Nucleus accumbens (tissue), 56 donors: ENCODE data around the gene UBLCP1.

ENCODE experiments used
- DNase-seq, 56 donors: peaks; one replicate each; lab custom pipeline; 2025; lab: John Stamatoyannopoulos, UW

The UBLCP1 gene

GRCh38 chr5:159309689-159310433 lies 46.8 kb downstream of the UBLCP1 start:
- DNase-seq = peak in 1 of 56 donors; percentile 1

- DNase-seq = peak in 26 of 56 donors; percentile 1 to 50 (median 14)
Measured at GRCh38 chr5:159310511-159310910, 47.4 kb downstream of the UBLCP1 start.

DNA sequence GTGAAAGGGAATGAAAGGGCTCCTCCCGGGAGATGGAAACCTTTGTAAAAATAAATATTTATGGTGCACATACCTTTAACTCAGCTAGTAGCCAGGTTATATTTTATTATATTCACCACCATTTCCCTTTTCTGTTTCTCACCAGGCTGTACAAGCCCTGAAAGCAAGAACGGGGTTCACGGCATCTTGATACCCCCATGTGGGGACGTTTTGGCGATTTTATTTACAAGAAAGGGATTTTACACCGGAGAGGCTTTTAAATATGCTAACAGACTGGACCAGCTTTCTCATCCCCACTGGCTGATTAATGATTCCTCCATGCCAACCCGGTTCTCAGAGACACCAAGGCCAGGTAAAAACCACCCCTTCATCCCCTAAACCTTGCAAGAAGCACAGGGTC lies 48.0 kb downstream of the UBLCP1 start:
- no peak for DNase-seq

DNA sequence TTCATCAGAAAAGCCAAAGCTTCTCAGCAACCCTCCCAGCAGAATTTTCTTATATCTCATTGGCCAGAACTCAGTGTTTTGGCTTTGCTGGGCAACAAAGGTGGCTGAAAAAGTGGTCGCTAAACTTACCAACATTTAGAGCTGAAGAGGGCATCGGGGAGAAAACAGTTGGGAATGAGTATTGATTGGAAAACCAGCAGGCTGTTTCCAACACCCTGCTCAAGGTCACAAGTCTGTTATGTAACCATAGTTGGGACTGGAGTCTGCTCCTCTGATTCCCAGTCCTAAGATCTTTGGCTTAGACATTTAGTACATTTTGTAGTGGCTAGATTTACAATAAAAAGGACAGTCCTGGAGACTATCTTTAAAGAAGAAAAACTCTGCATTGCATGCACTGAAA lies 50.1 kb downstream of the UBLCP1 start:
- no peak for DNase-seq

DNA sequence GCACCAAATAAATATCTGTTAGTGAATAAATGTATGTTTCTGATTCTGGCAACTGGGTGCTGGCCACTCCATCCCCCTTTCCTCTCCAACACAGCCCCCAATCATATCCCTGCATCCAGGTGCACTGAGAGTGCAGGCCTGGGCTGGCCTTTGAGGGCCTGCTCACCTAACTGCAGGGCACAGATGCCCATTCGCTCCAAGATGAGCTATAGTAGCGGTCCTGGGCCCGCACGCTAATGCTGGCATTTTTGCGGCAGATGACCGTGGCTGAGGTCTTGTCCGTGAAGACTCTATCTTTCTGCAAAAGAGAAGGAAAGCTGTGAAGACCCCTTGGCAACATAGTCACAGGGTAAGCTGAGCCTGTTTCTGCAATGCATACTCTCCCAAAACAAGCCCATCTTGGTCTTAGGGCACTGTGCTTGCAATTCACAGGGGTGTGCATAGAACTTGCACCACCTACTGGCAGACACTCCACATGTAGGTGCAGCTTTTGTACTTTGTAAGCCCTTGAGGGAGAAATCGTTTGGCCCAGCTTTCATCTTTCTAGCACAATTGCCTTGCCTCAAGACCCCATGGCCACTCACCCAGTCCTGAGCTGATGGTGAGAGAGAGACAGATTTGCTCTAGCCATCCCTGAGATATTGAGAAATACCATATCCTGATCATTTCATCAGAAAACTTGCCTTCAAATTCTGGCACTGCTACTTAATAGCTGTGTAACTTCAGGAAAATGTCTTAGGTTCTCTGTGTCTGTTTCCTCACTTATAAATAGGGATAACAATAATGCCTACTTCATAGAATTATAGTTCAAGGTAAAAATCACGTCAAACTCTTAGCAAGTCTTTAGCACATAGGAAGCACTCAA lies 53.7 kb downstream of the UBLCP1 start:
- DNase-seq = peak in 10 of 56 donors; percentile 4 to 31 (median 5)

GRCh38 chr5:159317849-159318248 lies 54.8 kb downstream of the UBLCP1 start:
- DNase-seq = no peak

DNA sequence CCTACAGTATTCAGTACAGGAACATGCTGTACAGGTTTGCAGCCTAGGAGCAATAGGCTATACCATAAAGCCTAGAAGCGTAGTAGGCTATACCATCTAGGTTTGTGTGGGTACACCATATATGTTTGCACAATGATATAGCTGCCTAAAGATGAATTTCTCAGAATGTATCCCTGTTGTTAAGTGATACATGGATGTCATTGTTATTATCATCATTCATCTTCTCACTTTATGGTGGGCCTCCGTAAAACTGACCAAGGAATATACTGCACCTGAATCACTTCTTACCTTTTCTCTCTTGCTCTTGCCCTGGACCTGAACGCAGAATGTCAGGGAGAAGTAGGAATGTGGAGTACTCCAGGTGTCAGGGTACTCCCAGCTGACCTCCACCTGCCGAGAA lies 55.4 kb downstream of the UBLCP1 start:
- DNase-seq = no peak

- peak in 1 of 56 donors; percentile 4 for DNase-seq
Measured at GRCh38 chr5:159319363-159319762, 56.3 kb downstream of the UBLCP1 start.

- DNase-seq = no peak
Measured at GRCh38 chr5:159319832-159320231, 56.7 kb downstream of the UBLCP1 start.

DNA sequence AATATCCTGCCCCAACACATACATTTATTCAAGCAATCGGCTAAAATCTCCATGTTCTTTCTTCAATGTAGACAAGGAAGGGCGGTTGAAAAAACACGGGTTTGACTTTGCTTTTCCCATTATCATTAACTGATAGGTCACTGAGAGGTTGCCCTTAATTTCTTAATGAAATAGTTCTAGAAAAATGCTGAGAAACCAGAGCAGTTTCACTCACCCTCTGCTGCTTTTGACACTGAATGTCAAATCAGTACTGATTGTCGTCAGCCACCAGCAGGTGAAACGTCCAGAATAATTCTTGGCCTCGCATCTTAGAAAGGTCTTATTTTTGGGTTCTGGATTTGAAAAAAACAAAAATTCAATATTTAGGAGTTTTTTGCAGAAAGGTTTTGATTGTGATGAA lies 59.1 kb downstream of the UBLCP1 start:
- no peak for DNase-seq

DNA sequence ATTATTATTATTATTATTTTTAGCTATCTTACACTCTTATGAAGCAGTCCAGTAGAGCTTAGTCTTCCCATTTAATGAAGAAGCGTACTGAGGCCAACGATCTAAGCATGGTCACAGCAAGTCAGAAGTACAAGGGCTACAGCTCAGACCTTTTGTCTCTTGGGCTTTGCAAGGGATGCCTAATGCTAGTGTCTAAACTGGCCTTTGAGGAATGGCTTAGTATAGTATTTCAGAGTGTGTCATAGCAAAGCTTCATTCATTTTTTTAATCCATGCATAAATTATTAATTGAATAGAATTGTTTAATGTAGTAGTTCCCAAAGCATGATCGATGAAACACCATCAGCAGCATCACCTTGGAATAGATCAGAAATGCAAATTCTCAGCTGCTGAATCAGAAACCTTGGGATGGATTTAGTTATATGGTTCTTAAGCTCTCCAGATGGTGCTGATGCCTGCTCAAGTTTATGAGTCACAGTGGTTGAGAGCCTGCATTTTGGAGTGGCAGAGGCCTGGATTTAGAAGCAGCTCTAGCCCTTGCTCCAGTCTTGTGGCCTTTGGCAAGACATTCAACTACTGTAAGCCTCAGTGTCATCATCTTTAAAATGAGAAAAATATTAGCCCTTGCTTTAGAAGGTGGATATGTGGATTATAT lies 61.1 kb downstream of the UBLCP1 start:
- no peak for DNase-seq

GRCh38 chr5:159324986-159325385 lies 61.9 kb downstream of the UBLCP1 start:
- DNase-seq = no peak

DNA sequence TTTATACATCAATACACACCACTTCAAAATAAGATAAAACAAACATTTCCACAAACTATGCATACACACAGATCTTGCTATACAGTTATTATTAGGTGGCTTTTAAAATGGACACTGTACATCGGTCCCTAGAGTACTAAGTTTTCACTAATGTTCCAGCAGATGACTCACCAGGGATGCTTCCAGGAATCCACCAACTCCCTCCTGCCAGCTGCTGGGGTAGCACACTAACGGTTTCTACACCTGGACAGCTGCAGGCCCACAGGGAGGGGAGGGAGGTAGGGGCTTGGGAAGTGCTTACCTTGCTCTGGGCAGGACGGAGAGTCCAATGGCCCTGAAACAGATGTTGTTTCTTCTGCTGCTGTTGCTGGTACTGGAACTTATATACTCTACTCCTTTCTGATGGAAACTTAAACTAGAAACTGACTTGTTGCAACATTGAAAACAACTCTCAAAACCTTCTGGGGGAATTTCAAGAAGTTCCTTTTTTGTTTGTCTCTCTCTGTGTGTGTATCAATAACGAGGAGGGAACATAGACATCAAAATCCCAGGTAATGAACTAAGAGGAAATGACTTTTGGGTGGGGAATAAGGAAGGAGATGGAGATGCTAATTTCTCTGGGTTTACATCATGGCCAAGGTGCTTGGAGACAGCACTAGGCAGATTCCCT lies 67.2 kb downstream of the UBLCP1 start, which contains the start of gene IL12B:
TSS of gene IL12B (minus strand) at position 357 of the 670 bp plus-strand sequence. CDS start 3,705 bp downstream, outside the sequence.
- no peak for DNase-seq

DNA sequence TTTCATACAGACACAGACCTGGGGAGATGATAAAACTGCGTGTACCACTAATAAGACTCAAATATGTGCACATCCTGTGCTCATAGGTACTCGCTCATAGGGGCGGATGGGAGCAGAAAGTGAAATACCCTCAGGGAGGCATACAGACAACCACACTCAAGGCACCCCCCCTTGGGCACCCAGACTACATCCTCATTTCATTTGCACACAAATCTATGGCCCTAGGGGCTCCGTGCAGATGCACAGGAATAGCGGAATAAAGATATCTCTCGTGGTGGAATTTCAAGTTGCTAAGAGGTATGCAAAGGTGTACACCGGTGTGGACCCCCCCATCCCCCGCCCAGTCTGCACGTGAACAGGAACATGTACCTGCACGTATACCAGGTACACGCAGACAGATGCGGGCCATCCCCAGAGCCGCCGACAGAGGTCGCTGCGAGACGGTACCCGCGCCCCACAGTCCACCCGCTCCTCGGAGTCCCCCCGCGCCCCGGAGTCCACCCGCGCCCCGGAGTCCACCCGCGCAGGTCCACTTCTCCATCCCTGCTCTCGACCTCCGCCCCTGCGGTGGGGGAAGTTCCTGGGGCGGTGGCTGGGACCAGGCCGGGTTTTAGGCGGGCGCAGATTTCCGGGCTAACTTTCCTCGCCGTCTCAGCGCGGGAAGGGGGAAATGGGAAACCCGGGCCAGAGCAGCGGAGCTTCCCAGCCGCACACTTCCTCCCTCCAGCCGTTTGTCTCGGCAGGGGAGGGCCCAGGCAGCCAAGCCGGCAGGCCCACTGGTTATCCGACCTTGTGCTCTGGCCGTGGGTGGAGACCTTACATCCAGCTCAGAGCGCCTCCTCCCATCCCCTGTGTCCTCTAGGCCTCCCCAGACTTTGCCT lies 68.2 kb downstream of the UBLCP1 start:
- peak in 25 of 56 donors; percentile 4 to 63 (median 20) for DNase-seq

DNA sequence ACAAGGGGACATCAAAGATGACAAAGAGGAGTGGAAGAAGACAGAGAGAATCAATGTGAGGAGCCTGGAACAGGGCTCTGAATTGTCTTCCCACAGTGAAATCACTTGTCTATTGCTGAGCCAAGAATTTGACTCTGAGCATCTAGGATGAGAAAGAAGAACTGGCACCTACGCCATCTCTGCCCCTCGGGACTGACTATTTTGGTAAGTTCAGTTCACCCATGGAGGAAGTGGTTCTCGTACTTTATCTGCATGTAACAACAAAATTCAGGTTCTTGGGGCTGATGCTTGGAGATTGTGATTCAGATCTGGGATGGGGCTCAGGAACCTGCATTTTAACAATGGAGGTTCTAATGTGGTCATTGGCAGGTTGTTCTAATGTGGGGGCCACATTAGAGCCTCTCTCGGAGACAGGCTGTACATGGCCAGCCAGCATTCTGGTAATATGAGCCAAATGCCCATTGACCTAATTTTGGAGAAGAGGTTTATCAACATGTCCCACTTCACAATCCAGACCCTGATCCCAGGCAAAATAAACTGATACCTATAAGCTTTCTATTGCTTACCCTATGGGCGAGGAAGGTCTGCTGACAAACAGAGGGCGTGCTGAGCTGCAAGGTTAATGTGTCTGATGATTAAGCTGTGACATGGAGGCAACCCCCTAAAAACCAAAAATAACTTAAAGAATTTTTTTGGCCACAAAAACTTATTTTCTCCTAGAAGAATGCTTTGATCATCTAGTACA lies 69.9 kb downstream of the UBLCP1 start:
- no peak for DNase-seq

GRCh38 chr5:159333545-159333925 lies 70.4 kb downstream of the UBLCP1 start:
- no peak for DNase-seq
